ENCODE data around the gene MZT2B. TPM values are rescaled to one million over a fixed set of nuclear protein-coding genes. Genes with fewer than 3 reads are reported as not detected.
"Not testable (repeated sequence)": the region's sequence is repeated elsewhere in the genome, so short reads cannot be mapped to it uniquely, and the experiment has no call there.

MZT2B gene
- total RNA-seq, 1 experiment from 2014 or later: 265 TPM

GRCh38 chr2:130185896-130186295 lies 3.8 kb downstream of the MZT2B start:
- Mint-ChIP-seq H3K4me1 (ENCODE audit: low read depth, unreplicated experiment) (peaks cover 17% of the 10 kb centered on the region), H3K27me3 (ENCODE audit: unreplicated experiment) (no peaks in the 10 kb centered on the region), H3K4me3 (ENCODE audit: low read depth, unreplicated experiment) (no peak overlapping the region), H3K27ac (ENCODE audit: unreplicated experiment) (no peak overlapping the region), H3K36me3 (ENCODE audit: insufficient read depth, unreplicated experiment) (peaks cover 29% of the 10 kb centered on the region), H3K9me3 (ENCODE audit: low read depth, unreplicated experiment) (no peaks in the 10 kb centered on the region)
- CTCF ChIA-PET: interaction anchor here (0.7 kb wide), 1 partner anchor 319 kb away, joined by 4 read pairs; no protein-coding TSS in a partner anchor
- intact Hi-C loops (cut with micrococcal nuclease; ENCODE audit: unreplicated experiment): loop anchor here (10.0 kb wide), 1 partner anchor 59 kb away; no protein-coding TSS in a partner anchor
- no peak for TF ChIP-seq CTCF (IDR thresholded peaks at IDR 0.05; ENCODE audit: unreplicated experiment)
- BruUV-seq (replicated peaks): no TSS peak
- no peak for DNase-seq

- no peaks in the 10 kb centered on the region for H3K9me3 Mint-ChIP-seq (ENCODE audit: low read depth, unreplicated experiment)
- H3K27me3 Mint-ChIP-seq (ENCODE audit: unreplicated experiment): no peaks in the 10 kb centered on the region
- H3K4me3 Mint-ChIP-seq (ENCODE audit: low read depth, unreplicated experiment): no peak overlapping the region
- no peak for DNase-seq
- peaks cover 17% of the 10 kb centered on the region for H3K4me1 Mint-ChIP-seq (ENCODE audit: low read depth, unreplicated experiment)
- peaks cover 28% of the 10 kb centered on the region for H3K36me3 Mint-ChIP-seq (ENCODE audit: insufficient read depth, unreplicated experiment)
- CTCF ChIA-PET: no interaction called here
- H3K27ac Mint-ChIP-seq (ENCODE audit: unreplicated experiment): no peak overlapping the region
- intact Hi-C loops (cut with micrococcal nuclease; ENCODE audit: unreplicated experiment): loop anchor here (10.0 kb wide), 1 partner anchor 58 kb away; no protein-coding TSS in a partner anchor
- BruUV-seq (replicated peaks): no TSS peak
- TF ChIP-seq CTCF (IDR thresholded peaks at IDR 0.05; ENCODE audit: unreplicated experiment): no peak
These were observed 4.3 kb downstream of the MZT2B start for GRCh38 chr2:130186391-130186790.

- Mint-ChIP-seq H3K9me3 (ENCODE audit: low read depth, unreplicated experiment) (no peaks in the 10 kb centered on the region), H3K36me3 (ENCODE audit: insufficient read depth, unreplicated experiment) (peaks cover 24% of the 10 kb centered on the region), H3K4me1 (ENCODE audit: low read depth, unreplicated experiment) (peaks cover 17% of the 10 kb centered on the region), H3K27ac (ENCODE audit: unreplicated experiment) (no peak overlapping the region), H3K27me3 (ENCODE audit: unreplicated experiment) (no peaks in the 10 kb centered on the region), H3K4me3 (ENCODE audit: low read depth, unreplicated experiment) (no peak overlapping the region)
- BruUV-seq (replicated peaks): no TSS peak
- intact Hi-C loops (cut with micrococcal nuclease; ENCODE audit: unreplicated experiment): loop anchor here (10.0 kb wide), 1 partner anchor 58 kb away; no protein-coding TSS in a partner anchor
- no peak for DNase-seq
- TF ChIP-seq CTCF (IDR thresholded peaks at IDR 0.05; ENCODE audit: unreplicated experiment): no peak
- CTCF ChIA-PET: no interaction called here
These were observed 5.2 kb downstream of the MZT2B start for GRCh38 chr2:130187268-130187667.

GRCh38 chr2:130187859-130188792 lies 6.1 kb downstream of the MZT2B start:
- CTCF ChIA-PET; BruUV-seq (replicated peaks); H3K27me3 Mint-ChIP-seq (ENCODE audit: unreplicated experiment); DNase-seq; H3K4me3 Mint-ChIP-seq (ENCODE audit: low read depth, unreplicated experiment); H3K27ac Mint-ChIP-seq (ENCODE audit: unreplicated experiment); H3K9me3 Mint-ChIP-seq (ENCODE audit: low read depth, unreplicated experiment): not testable (repeated sequence)
- peaks cover 19% of the 10 kb centered on the region for H3K36me3 Mint-ChIP-seq (ENCODE audit: insufficient read depth, unreplicated experiment)
- peaks cover 17% of the 10 kb centered on the region for H3K4me1 Mint-ChIP-seq (ENCODE audit: low read depth, unreplicated experiment)
- intact Hi-C loops (cut with micrococcal nuclease; ENCODE audit: unreplicated experiment): loop anchor here (10.0 kb wide), 1 partner anchor 57 kb away; no protein-coding TSS in a partner anchor

GRCh38 chr2:130188958-130189357 lies 6.9 kb downstream of the MZT2B start:
- H3K36me3 Mint-ChIP-seq (ENCODE audit: insufficient read depth, unreplicated experiment): peaks cover 11% of the 10 kb centered on the region
- BruUV-seq (replicated peaks); DNase-seq; H3K9me3 Mint-ChIP-seq (ENCODE audit: low read depth, unreplicated experiment); CTCF ChIA-PET; H3K27ac Mint-ChIP-seq (ENCODE audit: unreplicated experiment); H3K4me3 Mint-ChIP-seq (ENCODE audit: low read depth, unreplicated experiment); H3K27me3 Mint-ChIP-seq (ENCODE audit: unreplicated experiment): not testable (repeated sequence)
- H3K4me1 Mint-ChIP-seq (ENCODE audit: low read depth, unreplicated experiment): peaks cover 10% of the 10 kb centered on the region
- intact Hi-C loops (cut with micrococcal nuclease; ENCODE audit: unreplicated experiment): loop anchor here (10.0 kb wide), 1 partner anchor 56 kb away; no protein-coding TSS in a partner anchor
